Coronary artery (tissue), 2 donors: ENCODE measurements around the gene SLC25A43.

Experiments
- DNase-seq: peaks from one replicate; pipeline ENCODE4 v3.0.0-alpha.2; 2017; ENCODE audit warnings: low spot score
- H3K27ac ChIP-seq, 2 donors: fragments of 200-600 bp; sonication (generic); one replicate each; pipeline ENCODE4 v1.5.1; 2016 to 2019
- H3K4me3 ChIP-seq: fragments of 200-600 bp; sonication (generic); 2 replicates; pipeline ENCODE4 v1.5.1; 2016; ENCODE audit warnings: mild to moderate bottlenecking, moderate library complexity
- TF ChIP-seq, protein P1 (sequence below): fragments of 200-600 bp; sonication (generic); IDR thresholded peaks from one replicate; pipeline ENCODE4 v1.5.1; 2019; ENCODE audit warnings: antibody characterized with exemption

Gene SLC25A43

DNA sequence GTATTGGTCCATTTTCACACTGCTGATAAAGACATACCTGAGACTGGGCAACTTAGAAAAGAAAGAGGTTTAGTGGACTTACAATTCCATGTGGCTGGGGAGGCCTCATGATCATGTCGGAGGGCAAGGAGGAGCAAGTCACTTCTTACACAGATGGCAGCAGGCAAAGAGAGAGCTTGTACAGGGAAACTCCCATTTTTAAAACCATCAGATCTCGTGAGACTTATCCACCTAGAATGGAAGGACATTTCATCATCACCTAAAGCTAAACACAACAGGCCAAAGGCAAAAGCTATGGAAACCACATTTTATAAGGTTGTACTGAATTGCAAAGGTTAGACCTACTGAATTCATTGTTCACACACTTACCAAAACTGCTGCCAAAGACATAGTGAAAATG lies 6.0 kb upstream of the SLC25A43 start:
- TF ChIP-seq, protein P1, sequence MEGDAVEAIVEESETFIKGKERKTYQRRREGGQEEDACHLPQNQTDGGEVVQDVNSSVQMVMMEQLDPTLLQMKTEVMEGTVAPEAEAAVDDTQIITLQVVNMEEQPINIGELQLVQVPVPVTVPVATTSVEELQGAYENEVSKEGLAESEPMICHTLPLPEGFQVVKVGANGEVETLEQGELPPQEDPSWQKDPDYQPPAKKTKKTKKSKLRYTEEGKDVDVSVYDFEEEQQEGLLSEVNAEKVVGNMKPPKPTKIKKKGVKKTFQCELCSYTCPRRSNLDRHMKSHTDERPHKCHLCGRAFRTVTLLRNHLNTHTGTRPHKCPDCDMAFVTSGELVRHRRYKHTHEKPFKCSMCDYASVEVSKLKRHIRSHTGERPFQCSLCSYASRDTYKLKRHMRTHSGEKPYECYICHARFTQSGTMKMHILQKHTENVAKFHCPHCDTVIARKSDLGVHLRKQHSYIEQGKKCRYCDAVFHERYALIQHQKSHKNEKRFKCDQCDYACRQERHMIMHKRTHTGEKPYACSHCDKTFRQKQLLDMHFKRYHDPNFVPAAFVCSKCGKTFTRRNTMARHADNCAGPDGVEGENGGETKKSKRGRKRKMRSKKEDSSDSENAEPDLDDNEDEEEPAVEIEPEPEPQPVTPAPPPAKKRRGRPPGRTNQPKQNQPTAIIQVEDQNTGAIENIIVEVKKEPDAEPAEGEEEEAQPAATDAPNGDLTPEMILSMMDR, result no peak
- Histone ChIP-seq H3K27ac (no peak overlapping the region), H3K4me3 (no peak overlapping the region)
- DNase-seq, result no peak

DNA sequence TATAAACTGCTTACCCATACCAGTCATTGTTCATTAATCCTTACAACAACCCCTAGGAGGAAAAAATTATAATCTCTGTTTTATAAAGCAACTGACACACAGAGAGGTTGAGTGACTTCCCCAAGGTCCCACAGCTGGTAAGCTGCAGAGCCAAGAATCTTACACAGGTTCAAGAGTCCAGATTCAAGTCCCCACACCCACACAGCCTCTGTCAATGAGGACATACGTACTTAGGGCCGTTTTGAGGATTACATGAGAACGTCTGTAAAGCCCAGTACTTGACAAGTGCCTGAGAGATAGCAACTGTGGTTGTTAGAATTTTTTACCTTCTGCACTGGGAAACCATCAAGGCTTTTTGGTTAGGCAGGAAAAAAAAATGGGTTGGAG lies 556 bp upstream of the SLC25A43 start:
- DNase-seq, result no peak
- TF ChIP-seq, protein P1, result no peak
- H3K27ac ChIP-seq, result peak overlapping the region; percentile 67 to 93
- peak overlapping the region; percentile 88 for H3K4me3 ChIP-seq

DNA sequence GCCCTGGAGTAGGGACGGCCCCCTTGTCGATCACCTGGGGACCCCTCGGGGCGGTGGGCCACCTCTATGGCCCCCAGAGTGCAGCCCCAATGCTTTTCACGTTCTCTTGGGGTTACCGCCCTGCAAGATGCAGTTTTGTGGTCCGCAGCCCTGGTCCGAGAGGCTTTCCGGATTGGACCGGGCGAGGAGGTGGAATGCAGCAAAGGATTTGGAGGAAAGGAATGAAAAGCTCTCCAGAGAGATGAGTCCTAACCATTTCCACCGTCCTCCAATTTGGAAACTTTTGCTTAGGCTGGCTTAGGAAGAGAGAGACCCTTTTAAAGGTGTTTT lies 601 bp downstream of the SLC25A43 start:
- no peak for DNase-seq
- Histone ChIP-seq H3K4me3 (peak overlapping the region; percentile 88), H3K27ac (peak overlapping the region; percentile 67 to 93)
- TF ChIP-seq, protein P1, result no peak

DNA sequence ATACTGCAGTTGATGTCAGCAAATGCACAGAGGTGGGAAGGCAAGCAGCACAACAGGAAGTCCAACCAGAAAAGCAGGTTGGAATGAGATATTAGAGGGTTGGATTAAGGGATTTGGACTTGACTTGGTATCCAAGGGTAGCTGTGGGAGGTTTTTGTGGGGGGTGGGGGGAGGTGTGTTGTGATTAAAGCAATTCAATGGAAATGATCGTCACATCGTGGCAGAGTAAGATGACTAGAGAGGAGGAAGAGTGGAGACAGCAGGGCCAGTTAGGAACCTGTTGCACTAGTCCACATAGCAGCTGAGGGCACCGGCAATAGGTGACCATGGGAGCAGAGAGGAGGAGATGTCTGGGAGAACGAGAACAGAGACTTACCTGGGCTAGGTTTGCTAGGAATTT lies 2.4 kb downstream of the SLC25A43 start:
- H3K27ac ChIP-seq, result no peak overlapping the region
- no peak for DNase-seq
- TF ChIP-seq, protein P1, result no peak

DNA sequence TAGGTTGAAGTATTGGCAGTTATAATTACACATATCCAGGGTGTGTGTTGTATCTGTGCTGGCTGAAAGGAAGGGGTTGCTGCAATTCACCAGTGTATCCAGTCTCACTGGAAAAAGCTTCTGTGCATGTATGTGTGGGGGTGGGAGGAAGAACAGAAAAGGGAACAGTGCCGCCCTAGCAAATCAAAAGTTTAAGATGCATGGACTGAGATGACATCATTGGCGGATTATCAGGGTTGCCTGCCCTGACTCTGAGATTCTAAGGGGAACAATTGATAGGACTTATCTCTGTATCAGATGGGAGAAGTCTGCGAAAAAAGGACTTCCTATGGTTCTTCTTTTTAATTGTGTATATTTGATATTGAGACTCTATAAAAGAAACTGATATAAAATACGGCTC lies 3.5 kb downstream of the SLC25A43 start:
- TF ChIP-seq, protein P1, result no peak
- H3K4me3 ChIP-seq, result no peak overlapping the region
- no peak overlapping the region for H3K27ac ChIP-seq
- no peak for DNase-seq

More for the DNA sequence above, 2.4 kb downstream of the SLC25A43 start:
- no peak overlapping the region for H3K4me3 ChIP-seq

DNA sequence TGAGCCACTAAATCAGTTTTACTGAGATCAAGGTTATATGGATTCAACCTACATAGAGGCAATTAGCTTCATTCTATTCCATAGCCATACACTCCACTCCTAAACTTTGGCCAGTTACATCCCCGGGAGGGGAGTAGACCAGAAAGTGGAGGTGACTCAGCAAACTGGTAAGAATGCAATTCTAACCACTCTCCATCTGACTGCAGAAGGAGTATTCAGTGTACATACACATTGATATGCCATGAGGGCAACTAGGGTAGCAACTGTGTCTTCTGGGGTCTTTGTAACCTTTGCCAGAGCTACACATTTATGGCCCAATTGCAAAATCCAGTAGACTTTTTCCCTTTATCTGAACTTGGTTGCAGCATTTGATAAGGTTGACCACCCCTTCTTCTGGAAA lies 7.6 kb downstream of the SLC25A43 start:
- Histone ChIP-seq H3K27ac (no peak overlapping the region), H3K4me3 (no peak overlapping the region)
- no peak for DNase-seq
- TF ChIP-seq, protein P1, result no peak

DNA sequence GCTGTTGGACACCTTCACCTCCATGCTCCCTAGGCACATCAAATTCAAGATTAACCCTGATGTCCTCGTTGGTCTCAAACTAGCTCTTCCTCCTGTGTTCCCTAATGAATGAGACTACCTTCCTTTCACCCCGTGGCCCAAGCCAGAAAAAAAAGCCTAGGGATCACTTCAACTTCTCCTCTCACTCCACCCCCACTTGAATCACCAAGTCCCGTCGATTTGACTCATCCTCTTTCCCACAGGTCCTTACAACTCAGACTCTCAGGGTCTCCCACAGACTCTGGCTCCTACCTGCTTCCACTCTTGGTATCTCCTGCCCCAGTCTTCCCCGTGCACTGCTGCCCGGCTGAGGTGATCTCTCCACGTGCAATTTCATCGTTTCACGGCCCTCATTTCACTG lies 8.5 kb downstream of the SLC25A43 start:
- TF ChIP-seq, protein P1, result no peak
- DNase-seq, result no peak
- no peak overlapping the region for H3K27ac ChIP-seq
- H3K4me3 ChIP-seq, result no peak overlapping the region
